C4-2B (cell line): ENCODE results near the gene KCNE5.

Experiments
- ZFX ChIP-seq: fragments of 450-650 bp; IDR thresholded peaks from 2 replicates; pipeline ENCODE4 v1.6.1; 2017
- TF ChIP-seq, protein P1 (sequence below): fragments of 450-650 bp; conservative IDR thresholded peaks from 2 replicates; pipeline ENCODE4 v1.5.1; 2017; ENCODE audit warnings: mild to moderate bottlenecking

- TF ChIP-seq, protein P1, sequence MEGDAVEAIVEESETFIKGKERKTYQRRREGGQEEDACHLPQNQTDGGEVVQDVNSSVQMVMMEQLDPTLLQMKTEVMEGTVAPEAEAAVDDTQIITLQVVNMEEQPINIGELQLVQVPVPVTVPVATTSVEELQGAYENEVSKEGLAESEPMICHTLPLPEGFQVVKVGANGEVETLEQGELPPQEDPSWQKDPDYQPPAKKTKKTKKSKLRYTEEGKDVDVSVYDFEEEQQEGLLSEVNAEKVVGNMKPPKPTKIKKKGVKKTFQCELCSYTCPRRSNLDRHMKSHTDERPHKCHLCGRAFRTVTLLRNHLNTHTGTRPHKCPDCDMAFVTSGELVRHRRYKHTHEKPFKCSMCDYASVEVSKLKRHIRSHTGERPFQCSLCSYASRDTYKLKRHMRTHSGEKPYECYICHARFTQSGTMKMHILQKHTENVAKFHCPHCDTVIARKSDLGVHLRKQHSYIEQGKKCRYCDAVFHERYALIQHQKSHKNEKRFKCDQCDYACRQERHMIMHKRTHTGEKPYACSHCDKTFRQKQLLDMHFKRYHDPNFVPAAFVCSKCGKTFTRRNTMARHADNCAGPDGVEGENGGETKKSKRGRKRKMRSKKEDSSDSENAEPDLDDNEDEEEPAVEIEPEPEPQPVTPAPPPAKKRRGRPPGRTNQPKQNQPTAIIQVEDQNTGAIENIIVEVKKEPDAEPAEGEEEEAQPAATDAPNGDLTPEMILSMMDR: no peak
- TF ChIP-seq ZFX: no peak
Observed at GRCh38 chrX:109624641-109625616, at the start of gene KCNE5.
